Activated naive CD4-positive, alpha-beta T cell treated with anti-CD3 and anti-CD28 coated beads for 36 hours (primary cell): ENCODE results near the gene IFI6. TPM values are rescaled to one million over a fixed set of nuclear protein-coding genes. Genes with fewer than 3 reads are reported as not detected.
"Not testable (repeated sequence)": the region's sequence is repeated elsewhere in the genome, so short reads cannot be mapped to it uniquely, and the experiment has no call there.

Experiments
- CTCF ChIA-PET: fragments of 350-600 bp; sonication (Branson Sonifier 250); formaldehyde crosslinking; loops from one replicate; lab custom pipeline; 2021; ENCODE audit warnings: antibody characterized with exemption; lab: Charles Lee
- DNase-seq: peaks from one replicate; pipeline ENCODE4 v3.0.0-alpha.2; 2020
- H3K27ac Mint-ChIP-seq: one replicate; pipeline ENCODE4 v1.8.0; 2021; ENCODE audit warnings: mild to moderate bottlenecking, mixed read lengths
- H3K27me3 Mint-ChIP-seq: one replicate; pipeline ENCODE4 v1.8.0; 2021; ENCODE audit warnings: low read depth, mixed read lengths
- H3K36me3 Mint-ChIP-seq: one replicate; pipeline ENCODE4 v1.8.0; 2021; ENCODE audit warnings: low read depth, mixed read lengths
- H3K4me1 Mint-ChIP-seq: one replicate; pipeline ENCODE4 v1.8.0; 2021; ENCODE audit warnings: low read depth, mixed read lengths
- H3K4me3 Mint-ChIP-seq: one replicate; pipeline ENCODE4 v1.8.0; 2021; ENCODE audit warnings: mild to moderate bottlenecking, moderate library complexity, mixed read lengths
- H3K9me3 Mint-ChIP-seq: one replicate; pipeline ENCODE4 v1.8.0; 2021; ENCODE audit warnings: mixed read lengths
- intact Hi-C: fragments of 100-400 bp; cut with micrococcal nuclease; formaldehyde crosslinking; loops from one replicate; pipeline ENCODE4 v1.15.1; 2023
- total RNA-seq, 2 experiments: library from RNA; stranded (reverse); gene quantifications; one replicate each; pipeline ENCODE4 v1.2.3, GENCODE V29; 2021

IFI6 gene
- total RNA-seq, result 100 to 1,000 TPM; 115 to 125 TPM

- Mint-ChIP-seq H3K4me3 (peak within 1 kb of the TSS; percentile 95), H3K27ac (peak within 1 kb of the TSS; percentile 91), H3K27me3 (no peaks in the 10 kb centered on the region), H3K9me3 (no peaks in the 10 kb centered on the region), H3K4me1 (peaks cover 30% of the 10 kb centered on the region), H3K36me3 (peaks cover 9% of the 10 kb centered on the region)
- DNase-seq, result peak; percentile 89
- CTCF ChIA-PET, result interaction anchor here (0.6 to 13.0 kb wide), 9 partner anchors 9 to 371 kb away, joined by 3 to 263 read pairs (median 3); partner anchors contain the start of gene AHDC1
- intact Hi-C loops, result loop anchor here (1.0 to 10.0 kb wide), 4 partner anchors 54 to 323 kb away; partner anchors contain the start of genes PPP1R8 and STX12
Observed at GRCh38 chr1:27671964-27672749, at the start of gene IFI6. IFI6 (minus strand) TSS chr1:27672192; CDS start chr1:27669314, 2,878 bp downstream.

GRCh38 chr1:27719286-27720251, 47.6 kb upstream of the IFI6 start:
- no peak for DNase-seq
- no peaks in the 10 kb centered on the region for H3K27me3 Mint-ChIP-seq
- intact Hi-C loops, result no loop called here
- peaks cover 4% of the 10 kb centered on the region for H3K9me3 Mint-ChIP-seq
- no peak overlapping the region for H3K4me3 Mint-ChIP-seq
- H3K36me3 Mint-ChIP-seq, result no peaks in the 10 kb centered on the region
- H3K27ac Mint-ChIP-seq, result no peak overlapping the region
- no peaks in the 10 kb centered on the region for H3K4me1 Mint-ChIP-seq
- CTCF ChIA-PET, result interaction anchor here (0.6 to 1.3 kb wide), 7 partner anchors 47 to 373 kb away, joined by 3 to 6 read pairs (median 3); partner anchors contain the start of gene IFI6

GRCh38 chr1:27716262-27716895, 44.4 kb upstream of the IFI6 start:
- DNase-seq, result no peak
- H3K4me1 Mint-ChIP-seq, result no peaks in the 10 kb centered on the region
- intact Hi-C loops, result no loop called here
- H3K36me3 Mint-ChIP-seq, result no peaks in the 10 kb centered on the region
- no peaks in the 10 kb centered on the region for H3K27me3 Mint-ChIP-seq
- H3K9me3 Mint-ChIP-seq, result peaks cover 4% of the 10 kb centered on the region
- CTCF ChIA-PET, result interaction anchor here (0.7 kb wide), 1 partner anchor 197 kb away, joined by 3 read pairs; no protein-coding TSS in a partner anchor
- no peak overlapping the region for H3K27ac Mint-ChIP-seq
- no peak overlapping the region for H3K4me3 Mint-ChIP-seq

- H3K27me3 Mint-ChIP-seq, result no peaks in the 10 kb centered on the region
- no peaks in the 10 kb centered on the region for H3K4me1 Mint-ChIP-seq
- intact Hi-C loops, result no loop called here
- H3K4me3 Mint-ChIP-seq, result no peak overlapping the region
- no peaks in the 10 kb centered on the region for H3K36me3 Mint-ChIP-seq
- CTCF ChIA-PET, result interaction anchor here (1.2 kb wide), 1 partner anchor 45 kb away, joined by 3 read pairs; no protein-coding TSS in a partner anchor
- DNase-seq, result no peak
- H3K9me3 Mint-ChIP-seq, result peaks cover 4% of the 10 kb centered on the region
- H3K27ac Mint-ChIP-seq, result no peak overlapping the region
Observed at GRCh38 chr1:27713869-27714513, 42.0 kb upstream of the IFI6 start.

GRCh38 chr1:27713139-27713725, 41.2 kb upstream of the IFI6 start:
- Mint-ChIP-seq H3K4me1 (no peaks in the 10 kb centered on the region), H3K27me3 (no peaks in the 10 kb centered on the region), H3K27ac (no peak overlapping the region), H3K9me3 (peaks cover 4% of the 10 kb centered on the region), H3K4me3 (no peak overlapping the region), H3K36me3 (no peaks in the 10 kb centered on the region)
- DNase-seq, result no peak
- intact Hi-C loops, result no loop called here
- CTCF ChIA-PET, result interaction anchor here (1.2 kb wide), 1 partner anchor 44 kb away, joined by 3 read pairs; no protein-coding TSS in a partner anchor

- H3K9me3 Mint-ChIP-seq, result no peaks in the 10 kb centered on the region
- H3K4me1 Mint-ChIP-seq, result no peaks in the 10 kb centered on the region
- H3K27ac Mint-ChIP-seq, result no peak overlapping the region
- no peak for DNase-seq
- H3K4me3 Mint-ChIP-seq, result no peak overlapping the region
- CTCF ChIA-PET, result no interaction called here
- H3K36me3 Mint-ChIP-seq, result no peaks in the 10 kb centered on the region
- no peaks in the 10 kb centered on the region for H3K27me3 Mint-ChIP-seq
- intact Hi-C loops, result no loop called here
Observed at GRCh38 chr1:27710574-27710973, 38.6 kb upstream of the IFI6 start.

GRCh38 chr1:27705545-27705944, 33.6 kb upstream of the IFI6 start:
- Mint-ChIP-seq H3K27me3 (no peaks in the 10 kb centered on the region), H3K27ac (no peak overlapping the region), H3K9me3 (peaks cover 8% of the 10 kb centered on the region), H3K4me3 (no peak overlapping the region), H3K36me3 (no peaks in the 10 kb centered on the region), H3K4me1 (no peaks in the 10 kb centered on the region)
- CTCF ChIA-PET, result no interaction called here
- no peak for DNase-seq
- intact Hi-C loops, result no loop called here

- intact Hi-C loops, result no loop called here
- no peaks in the 10 kb centered on the region for H3K27me3 Mint-ChIP-seq
- H3K36me3 Mint-ChIP-seq, result no peaks in the 10 kb centered on the region
- DNase-seq, result no peak
- CTCF ChIA-PET, result no interaction called here
- no peak overlapping the region for H3K4me3 Mint-ChIP-seq
- H3K9me3 Mint-ChIP-seq, result peaks cover 8% of the 10 kb centered on the region
- H3K27ac Mint-ChIP-seq, result no peak overlapping the region
- no peaks in the 10 kb centered on the region for H3K4me1 Mint-ChIP-seq
Observed at GRCh38 chr1:27704958-27705357, 33.0 kb upstream of the IFI6 start.

- H3K9me3 Mint-ChIP-seq, DNase-seq, H3K4me3 Mint-ChIP-seq, H3K4me1 Mint-ChIP-seq, intact Hi-C loops, H3K36me3 Mint-ChIP-seq, H3K27ac Mint-ChIP-seq, H3K27me3 Mint-ChIP-seq, CTCF ChIA-PET: not testable (repeated sequence)
Observed at GRCh38 chr1:27696835-27697234, 24.8 kb upstream of the IFI6 start.

- no peak for DNase-seq
- intact Hi-C loops, result no loop called here
- peaks cover 2% of the 10 kb centered on the region for H3K27me3 Mint-ChIP-seq
- no peaks in the 10 kb centered on the region for H3K36me3 Mint-ChIP-seq
- CTCF ChIA-PET, result no interaction called here
- H3K9me3 Mint-ChIP-seq, result no peaks in the 10 kb centered on the region
- no peak overlapping the region for H3K27ac Mint-ChIP-seq
- H3K4me1 Mint-ChIP-seq, result peaks cover 9% of the 10 kb centered on the region
- H3K4me3 Mint-ChIP-seq, result no peak overlapping the region
Observed at GRCh38 chr1:27690183-27690582, 18.2 kb upstream of the IFI6 start.

GRCh38 chr1:27689423-27690173, 17.6 kb upstream of the IFI6 start:
- CTCF ChIA-PET, result no interaction called here
- Mint-ChIP-seq H3K4me1 (peaks cover 9% of the 10 kb centered on the region), H3K27me3 (peaks cover 2% of the 10 kb centered on the region), H3K4me3 (no peak overlapping the region), H3K27ac (no peak overlapping the region), H3K9me3 (no peaks in the 10 kb centered on the region), H3K36me3 (no peaks in the 10 kb centered on the region)
- intact Hi-C loops, result no loop called here
- DNase-seq, result peak; percentile 26
